GM21528 (cell line): ENCODE results near the gene WRAP73.

Experiments
- ATAC-seq: cut with Tn5 transposase; IDR thresholded peaks from one replicate; pipeline ENCODE4 v1.9.1; 2021; ENCODE audit warnings: mild to moderate bottlenecking, moderate library complexity; ENCODE audit not compliant: unreplicated experiment, low FRiP score

WRAP73 gene

DNA sequence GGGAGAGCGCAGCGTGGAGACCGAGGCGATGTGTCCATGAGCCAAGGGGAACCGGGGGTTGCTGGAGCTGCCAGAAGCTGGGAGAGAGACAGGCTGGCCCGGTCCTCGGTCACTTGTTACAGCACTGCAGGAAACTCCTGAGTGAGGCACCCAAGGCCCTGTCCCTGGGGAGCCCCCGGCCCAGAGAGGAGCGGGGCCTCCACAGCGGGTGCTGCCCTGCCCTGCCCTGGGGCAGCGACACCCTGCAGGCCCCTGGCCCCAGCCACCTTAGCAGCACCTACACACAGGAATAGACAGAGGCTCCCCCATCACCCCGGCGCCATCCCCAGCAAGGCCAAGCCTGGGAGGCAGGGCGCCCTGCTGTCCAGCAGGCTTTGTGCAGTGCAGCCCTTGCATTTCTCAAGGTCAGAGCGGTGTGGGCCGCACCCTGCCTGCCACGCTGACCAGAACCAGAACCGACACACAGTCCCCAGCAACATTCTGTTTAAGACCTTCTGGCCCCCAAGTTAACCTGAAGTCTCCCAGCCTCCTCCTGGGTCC is 32.0 kb downstream of the WRAP73 start:
- no peak for ATAC-seq

GRCh38 chr1:3616861-3617260 is 33.0 kb downstream of the WRAP73 start:
- ATAC-seq, result no peak

- ATAC-seq, result no peak
Observed at GRCh38 chr1:3614755-3615742, 34.9 kb downstream of the WRAP73 start.

GRCh38 chr1:3612123-3612522 is 37.8 kb downstream of the WRAP73 start:
- ATAC-seq, result no peak

- no peak for ATAC-seq
Observed at GRCh38 chr1:3611170-3612019, 38.5 kb downstream of the WRAP73 start, which contains the start of gene MEGF6. MEGF6 (minus strand) TSS chr1:3611508; CDS start chr1:3611268, 240 bp downstream.

DNA sequence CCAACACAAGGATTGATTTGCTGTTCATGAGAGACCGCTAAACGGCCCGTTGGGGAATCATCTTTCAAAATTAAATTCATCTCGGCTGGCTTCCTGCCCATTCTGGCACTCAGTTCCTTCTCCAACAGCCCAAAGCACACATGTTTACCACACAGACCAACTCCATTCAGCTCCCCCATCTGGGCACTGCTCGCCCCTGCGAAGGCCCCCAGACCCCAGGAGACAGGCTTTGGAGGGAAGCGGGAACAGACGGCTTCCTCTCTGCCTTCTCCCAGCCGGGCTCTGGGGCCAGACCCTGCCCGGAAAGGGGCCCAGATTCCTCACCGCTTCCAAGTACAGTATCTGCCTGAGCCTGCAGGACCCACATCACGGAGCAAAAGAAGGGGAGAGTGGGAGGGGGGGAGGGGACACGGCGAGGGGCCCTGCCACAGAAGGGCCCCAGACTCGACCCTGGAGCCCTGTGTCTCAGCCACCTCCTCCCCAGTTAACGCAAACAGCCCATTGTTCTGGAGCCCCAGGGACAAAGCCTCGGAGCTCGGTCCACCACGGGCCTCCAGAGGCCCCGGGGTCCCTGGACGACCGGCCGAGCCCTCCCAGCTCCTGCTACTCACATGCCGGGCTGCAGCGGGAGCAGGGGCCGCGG is 39.3 kb downstream of the WRAP73 start:
- ATAC-seq, result no peak

DNA sequence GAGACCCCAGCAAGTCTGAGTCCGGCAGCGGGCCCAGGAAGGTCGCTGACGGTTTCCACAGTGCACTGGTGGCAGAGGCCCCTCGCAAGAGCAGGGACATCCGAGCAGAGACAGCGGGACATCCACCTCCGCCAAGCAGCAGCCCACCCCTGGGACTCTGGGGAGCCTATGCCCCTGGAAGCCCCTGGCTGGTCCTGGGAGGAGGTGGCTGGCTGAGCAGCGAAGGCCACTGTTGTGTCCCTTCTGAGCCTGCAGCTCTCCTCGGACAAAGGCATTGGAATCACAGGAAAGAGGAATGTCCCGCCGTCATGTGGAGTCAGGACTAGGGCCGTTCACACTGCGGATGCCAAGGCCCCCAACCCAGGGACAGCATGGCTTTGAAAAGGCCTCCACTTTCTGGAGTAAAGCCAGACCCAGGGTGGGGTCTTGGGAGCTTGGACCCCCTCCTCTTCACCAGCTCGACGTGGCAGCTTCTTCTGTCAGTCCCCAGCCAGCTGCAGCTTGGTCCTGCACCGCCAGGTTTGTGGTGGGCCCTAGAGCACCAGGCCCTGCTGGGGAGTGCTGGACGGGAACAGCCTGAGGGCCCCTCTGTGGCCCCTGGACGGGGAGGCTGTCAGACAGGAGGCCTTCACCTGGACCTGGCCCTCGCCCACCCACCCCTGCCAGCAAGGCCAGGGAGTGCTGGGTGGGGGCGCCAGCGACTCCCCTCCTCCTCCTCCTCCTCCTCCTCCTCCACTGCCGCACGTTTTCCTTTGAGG is 40.0 kb downstream of the WRAP73 start:
- no peak for ATAC-seq

DNA sequence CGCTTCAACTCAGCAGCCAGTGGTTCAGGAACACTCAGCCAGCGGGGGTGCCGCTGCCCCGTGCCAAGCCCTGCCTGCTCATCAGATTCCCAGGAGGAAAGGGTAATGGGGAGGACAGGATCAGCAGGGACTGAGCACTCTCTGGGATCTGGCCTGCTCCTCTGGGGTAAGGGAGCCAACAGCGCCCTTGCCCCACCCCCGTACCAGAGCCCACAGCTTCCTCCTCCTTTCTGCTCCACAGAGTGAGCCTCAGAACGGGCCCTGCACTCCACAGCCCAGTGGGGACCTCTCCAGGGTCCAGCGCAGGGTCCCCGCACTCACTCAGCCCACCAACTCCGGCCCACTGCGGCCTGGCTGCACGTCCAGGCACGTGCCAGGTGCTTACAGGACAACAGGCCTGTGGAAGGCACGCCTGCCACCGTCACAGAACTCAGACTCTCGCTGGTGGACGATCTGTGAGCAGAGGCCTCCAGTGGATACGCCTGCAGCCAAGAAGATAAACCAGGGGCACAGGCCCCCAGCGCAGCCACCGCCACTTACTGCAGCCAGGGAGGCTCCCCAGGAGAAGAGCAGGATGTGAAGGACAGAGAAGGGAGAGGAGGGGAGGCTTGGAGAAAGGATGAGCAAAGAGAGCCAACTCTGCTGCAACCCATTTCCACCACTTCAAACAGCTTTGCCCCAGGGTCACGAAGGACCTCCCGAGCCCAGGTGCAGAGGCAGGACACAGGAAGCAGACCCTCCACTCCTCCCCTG is 40.7 kb downstream of the WRAP73 start:
- ATAC-seq, result no peak

GRCh38 chr1:3608154-3608553 is 41.7 kb downstream of the WRAP73 start:
- no peak for ATAC-seq

- ATAC-seq, result no peak
Observed at GRCh38 chr1:3607703-3608065, 42.2 kb downstream of the WRAP73 start.

DNA sequence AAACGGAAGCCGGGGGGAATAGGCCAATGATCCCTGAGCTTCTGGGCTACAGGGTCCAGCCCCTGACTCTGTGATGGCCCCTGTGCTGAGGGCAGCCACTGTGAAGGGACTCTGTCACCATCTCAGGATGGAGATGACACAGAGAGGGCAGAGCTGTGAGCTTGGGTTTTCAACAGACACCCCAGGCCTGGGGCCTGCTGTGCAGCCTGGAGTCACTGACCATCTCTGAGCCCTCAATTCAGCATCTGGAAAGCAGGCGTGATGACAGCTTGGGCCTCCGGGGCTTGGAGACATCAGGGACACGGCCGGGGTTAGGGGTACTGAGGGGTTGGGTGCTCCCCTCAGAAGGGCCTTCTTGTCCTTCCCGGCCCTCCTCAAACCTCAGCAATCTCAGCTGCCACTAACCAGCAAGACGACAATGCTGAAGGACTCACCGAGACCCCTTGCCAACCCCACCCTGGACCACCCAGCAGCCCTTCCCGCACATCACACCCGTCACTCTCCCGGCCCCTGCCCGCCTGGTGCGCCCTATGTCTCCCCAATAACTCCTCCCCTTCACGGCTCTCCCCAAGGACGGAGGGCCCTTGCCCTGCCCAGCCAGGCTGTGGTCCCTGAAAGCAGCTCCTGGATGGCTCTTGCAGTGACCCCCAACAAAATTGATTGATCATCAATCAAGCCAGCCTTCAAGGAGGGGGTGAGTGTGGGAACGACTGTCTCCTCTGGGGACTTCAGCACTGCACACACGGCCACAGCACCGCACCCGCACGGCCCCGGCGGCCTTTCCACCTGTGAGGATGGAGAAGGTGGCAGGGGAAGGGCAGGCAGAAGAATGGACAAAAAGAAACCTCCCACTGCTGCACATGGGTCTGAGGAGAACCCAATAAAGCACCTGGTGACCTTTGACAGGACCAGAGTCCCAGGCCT is 42.9 kb downstream of the WRAP73 start:
- ATAC-seq, result no peak

GRCh38 chr1:3604997-3605823 is 44.7 kb downstream of the WRAP73 start:
- no peak for ATAC-seq

DNA sequence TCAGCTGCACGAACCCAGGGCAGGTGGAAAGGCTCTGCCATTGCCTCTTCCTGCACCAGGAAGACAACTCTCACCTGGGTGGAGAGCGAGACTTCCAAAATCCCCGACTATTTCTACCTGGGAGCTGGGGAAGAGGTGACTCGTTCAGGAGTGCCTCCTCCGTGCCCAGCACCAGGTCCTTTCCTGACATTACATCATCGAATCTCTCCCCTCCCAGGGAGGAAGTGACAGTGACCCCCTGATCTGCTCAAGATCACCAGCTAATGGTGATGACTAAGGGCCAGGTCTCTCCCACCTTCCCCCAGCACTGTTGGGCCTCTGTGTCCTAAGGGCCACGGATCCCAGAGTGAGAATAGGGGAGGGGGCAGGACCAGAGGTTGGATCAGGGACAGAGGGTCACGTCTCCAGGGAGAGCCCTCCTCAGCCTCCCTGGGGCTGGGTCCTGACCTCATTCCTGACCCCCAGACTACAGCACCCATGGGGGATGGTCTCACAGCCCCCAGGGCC is 45.4 kb downstream of the WRAP73 start:
- no peak for ATAC-seq

- no peak for ATAC-seq
Observed at GRCh38 chr1:3603571-3604467, 46.1 kb downstream of the WRAP73 start.

GRCh38 chr1:3603156-3603555 is 46.7 kb downstream of the WRAP73 start:
- ATAC-seq, result no peak

DNA sequence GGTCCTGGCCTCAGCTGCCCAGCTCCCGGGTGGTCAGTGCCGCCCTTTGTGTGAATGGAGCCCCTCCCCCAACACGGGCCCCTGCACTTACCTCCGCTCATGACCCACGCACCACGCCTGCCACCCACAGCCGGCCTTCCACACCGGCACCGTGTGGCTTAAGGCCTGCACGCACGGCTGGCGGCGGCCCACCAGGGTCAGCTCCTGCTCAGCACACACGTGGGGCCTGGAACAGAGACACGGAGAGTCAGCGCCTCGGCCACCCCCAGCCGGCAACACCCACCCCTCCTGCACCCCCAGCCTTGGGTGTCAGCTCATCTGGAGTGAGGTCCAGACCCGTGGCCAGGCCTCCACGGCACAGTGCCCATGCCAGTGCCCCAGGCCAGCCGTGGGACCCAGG is 47.5 kb downstream of the WRAP73 start:
- ATAC-seq, result no peak
